BLaER1 (cell line): ENCODE data around the gene DBN1.

ENCODE experiments used
- H3K27ac ChIP-seq: shearing (Covaris generic); formaldehyde crosslinking; 2 replicates; pipeline ENCODE4 v1.8.1; 2022
- H3K27me3 ChIP-seq: shearing (Covaris generic); formaldehyde crosslinking; 2 replicates; pipeline ENCODE4 v1.8.1; 2022
- H3K36me3 ChIP-seq: shearing (Covaris generic); formaldehyde crosslinking; 2 replicates; pipeline ENCODE4 v1.8.1; 2022
- H3K4me1 ChIP-seq: shearing (Covaris generic); formaldehyde crosslinking; 2 replicates; pipeline ENCODE4 v1.8.1; 2022
- H3K4me2 ChIP-seq: shearing (Covaris generic); formaldehyde crosslinking; 2 replicates; pipeline ENCODE4 v1.8.1; 2022
- H3K4me3 ChIP-seq: shearing (Covaris generic); formaldehyde crosslinking; 2 replicates; pipeline ENCODE4 v1.8.1; 2022
- H3K9ac ChIP-seq: shearing (Covaris generic); formaldehyde crosslinking; 2 replicates; pipeline ENCODE4 v1.8.1; 2022
- H3K9me3 ChIP-seq: shearing (Covaris generic); formaldehyde crosslinking; 2 replicates; pipeline ENCODE4 v1.8.1; 2022
- H4K20me1 ChIP-seq: shearing (Covaris generic); formaldehyde crosslinking; 2 replicates; pipeline ENCODE4 v1.8.1; 2022
- Cebpa-rat ChIP-seq: shearing (Covaris generic); IDR thresholded peaks from 2 replicates; pipeline ENCODE4 v1.8.1; 2022

The DBN1 gene

GRCh38 chr5:177439518-177440053 is 33.8 kb downstream of the DBN1 start:
- Histone ChIP-seq H3K9ac (no peak overlapping the region), H3K27ac (no peak overlapping the region), H3K36me3 (peaks cover 94% of the 10 kb centered on the region), H3K4me3 (no peak overlapping the region), H3K9me3 (no peaks in the 10 kb centered on the region), H3K27me3 (no peaks in the 10 kb centered on the region), H3K4me1 (peaks cover 29% of the 10 kb centered on the region), H4K20me1 (peaks cover 9% of the 10 kb centered on the region; the same call in 1 of the 2 replicates), H3K4me2 (no peak overlapping the region)
- no peak for TF ChIP-seq Cebpa-rat

- H3K4me3 ChIP-seq, result no peak overlapping the region
- peaks cover 32% of the 10 kb centered on the region for H3K4me1 ChIP-seq
- no peak overlapping the region for H3K27ac ChIP-seq
- H3K9ac ChIP-seq, result no peak overlapping the region
- H3K27me3 ChIP-seq, result no peaks in the 10 kb centered on the region
- H3K9me3 ChIP-seq, result no peaks in the 10 kb centered on the region
- TF ChIP-seq Cebpa-rat, result no peak
- H3K4me2 ChIP-seq, result no peak overlapping the region
- H4K20me1 ChIP-seq, result peaks cover 9% of the 10 kb centered on the region; the same call in 1 of the 2 replicates
- peaks cover 100% of the 10 kb centered on the region for H3K36me3 ChIP-seq
Measured at GRCh38 chr5:177438468-177438867, 35.0 kb downstream of the DBN1 start.

- Histone ChIP-seq H3K27me3 (no peaks in the 10 kb centered on the region), H3K9me3 (no peaks in the 10 kb centered on the region), H3K36me3 (peaks cover 100% of the 10 kb centered on the region), H4K20me1 (peaks cover 9% of the 10 kb centered on the region; the same call in 1 of the 2 replicates), H3K4me1 (peaks cover 41% of the 10 kb centered on the region), H3K4me2 (no peak overlapping the region), H3K9ac (no peak overlapping the region), H3K27ac (no peak overlapping the region), H3K4me3 (no peak overlapping the region)
- TF ChIP-seq Cebpa-rat, result no peak
Measured at GRCh38 chr5:177437623-177438022, 35.8 kb downstream of the DBN1 start.

- Histone ChIP-seq H3K9me3 (no peaks in the 10 kb centered on the region), H4K20me1 (peaks cover 6% of the 10 kb centered on the region; the same call in 1 of the 2 replicates), H3K4me3 (no peak overlapping the region), H3K9ac (no peak overlapping the region), H3K27me3 (no peaks in the 10 kb centered on the region), H3K4me1 (peaks cover 51% of the 10 kb centered on the region), H3K4me2 (no peak overlapping the region), H3K27ac (peak overlapping the region; percentile 35; the same call in 1 of the 2 replicates), H3K36me3 (peaks cover 89% of the 10 kb centered on the region)
- no peak for TF ChIP-seq Cebpa-rat
Measured at GRCh38 chr5:177435847-177436536, 37.4 kb downstream of the DBN1 start.

GRCh38 chr5:177434942-177435738 is 38.3 kb downstream of the DBN1 start:
- H3K27me3 ChIP-seq, result no peaks in the 10 kb centered on the region
- no peak for TF ChIP-seq Cebpa-rat
- H3K4me2 ChIP-seq, result no peak overlapping the region
- H3K4me3 ChIP-seq, result no peak overlapping the region
- H3K4me1 ChIP-seq, result peaks cover 51% of the 10 kb centered on the region
- H3K9me3 ChIP-seq, result no peaks in the 10 kb centered on the region
- no peak overlapping the region for H3K9ac ChIP-seq
- peak overlapping the region; percentile 77; the same call in 1 of the 2 replicates for H3K27ac ChIP-seq
- H3K36me3 ChIP-seq, result peaks cover 80% of the 10 kb centered on the region
- no peaks in the 10 kb centered on the region for H4K20me1 ChIP-seq

GRCh38 chr5:177434437-177434836 is 39.0 kb downstream of the DBN1 start:
- Histone ChIP-seq H3K36me3 (peaks cover 73% of the 10 kb centered on the region), H3K4me3 (no peak overlapping the region; the same call in 1 of the 2 replicates), H3K27me3 (no peaks in the 10 kb centered on the region), H3K9ac (peak overlapping the region; percentile 64), H4K20me1 (no peaks in the 10 kb centered on the region), H3K9me3 (no peaks in the 10 kb centered on the region), H3K4me1 (peaks cover 53% of the 10 kb centered on the region), H3K27ac (peak overlapping the region; percentile 77), H3K4me2 (peak overlapping the region; percentile 98)
- no peak for TF ChIP-seq Cebpa-rat

GRCh38 chr5:177433658-177434217 is 39.7 kb downstream of the DBN1 start:
- H3K36me3 ChIP-seq, result peaks cover 66% of the 10 kb centered on the region

GRCh38 chr5:177432839-177433657 is 40.4 kb downstream of the DBN1 start:
- peak overlapping the region; percentile 99 for H3K9ac ChIP-seq
- no peak for TF ChIP-seq Cebpa-rat
- H3K36me3 ChIP-seq, result peaks cover 60% of the 10 kb centered on the region
- H3K27me3 ChIP-seq, result no peaks in the 10 kb centered on the region
- H3K4me1 ChIP-seq, result peaks cover 67% of the 10 kb centered on the region
- H3K4me3 ChIP-seq, result peak overlapping the region; percentile 59
- peak overlapping the region; percentile 98 for H3K4me2 ChIP-seq
- H3K9me3 ChIP-seq, result no peaks in the 10 kb centered on the region
- peak overlapping the region; percentile 99 for H3K27ac ChIP-seq
- peaks cover 10% of the 10 kb centered on the region for H4K20me1 ChIP-seq

More at GRCh38 chr5:177433658-177434217, 39.7 kb downstream of the DBN1 start:
- peaks cover 3% of the 10 kb centered on the region for H4K20me1 ChIP-seq
- H3K27ac ChIP-seq, result peak overlapping the region; percentile 99
- no peaks in the 10 kb centered on the region for H3K27me3 ChIP-seq
- H3K9ac ChIP-seq, result peak overlapping the region; percentile 99
- TF ChIP-seq Cebpa-rat, result no peak
- H3K4me1 ChIP-seq, result peaks cover 60% of the 10 kb centered on the region
- peak overlapping the region; percentile 98 for H3K4me2 ChIP-seq
- H3K9me3 ChIP-seq, result no peaks in the 10 kb centered on the region
- H3K4me3 ChIP-seq, result no peak overlapping the region; the same call in 1 of the 2 replicates
